Activated CD4-positive, alpha-beta T cell treated with anti-CD3 and anti-CD28 coated beads, Interleukin-2, amount 50 U/mL, for 1 hour (primary cell): ENCODE results near the gene CHN2.
A peak's percentile ranks its signal among the peaks of the same experiment; 100 is the strongest.

Source experiments
- DNase-seq: peaks from one replicate; pipeline ENCODE4 v3.0.0-alpha.2; 2020

CHN2 gene

GRCh38 chr7:29229066-29229465, 34.5 kb downstream of the CHN2 start:
- no peak for DNase-seq

GRCh38 chr7:29229946-29230345, 35.4 kb downstream of the CHN2 start:
- DNase-seq = no peak

- no peak for DNase-seq
Measured at GRCh38 chr7:29230871-29231345, 36.3 kb downstream of the CHN2 start.

GRCh38 chr7:29231671-29232232, 37.2 kb downstream of the CHN2 start:
- DNase-seq = no peak

GRCh38 chr7:29234438-29234837, 39.9 kb downstream of the CHN2 start:
- DNase-seq = no peak

- DNase-seq = no peak
Measured at GRCh38 chr7:29236071-29236580, 41.6 kb downstream of the CHN2 start.

- DNase-seq = no peak
Measured at GRCh38 chr7:29236649-29237048, 42.1 kb downstream of the CHN2 start.

GRCh38 chr7:29237489-29237888, 42.9 kb downstream of the CHN2 start:
- no peak for DNase-seq

- no peak for DNase-seq
Measured at GRCh38 chr7:29239638-29240037, 45.1 kb downstream of the CHN2 start.

GRCh38 chr7:29242265-29242664, 47.7 kb downstream of the CHN2 start:
- DNase-seq = no peak

- DNase-seq = peak; percentile 4
Measured at GRCh38 chr7:29243910-29244655, 49.5 kb downstream of the CHN2 start.

GRCh38 chr7:29247224-29247962, 52.8 kb downstream of the CHN2 start:
- DNase-seq = no peak

- DNase-seq = no peak
Measured at GRCh38 chr7:29247963-29248236, 53.3 kb downstream of the CHN2 start.

- no peak for DNase-seq
Measured at GRCh38 chr7:29248713-29249382, 54.3 kb downstream of the CHN2 start.

GRCh38 chr7:29249383-29249750, 54.8 kb downstream of the CHN2 start:
- no peak for DNase-seq

GRCh38 chr7:29249860-29250259, 55.3 kb downstream of the CHN2 start:
- DNase-seq = no peak

GRCh38 chr7:29253225-29253624, 58.6 kb downstream of the CHN2 start:
- no peak for DNase-seq

- no peak for DNase-seq
Measured at GRCh38 chr7:29254591-29254990, 60.0 kb downstream of the CHN2 start.

- DNase-seq = no peak
Measured at GRCh38 chr7:29255199-29255878, 60.8 kb downstream of the CHN2 start.

- DNase-seq = no peak
Measured at GRCh38 chr7:29255906-29256692, 61.5 kb downstream of the CHN2 start.

GRCh38 chr7:29256693-29257002, 62.1 kb downstream of the CHN2 start:
- no peak for DNase-seq

- no peak for DNase-seq
Measured at GRCh38 chr7:29258951-29259350, 64.4 kb downstream of the CHN2 start.
